ENCODE results near the gene SUCLA2. TPM values are rescaled to one million over a fixed set of nuclear protein-coding genes. Genes with fewer than 3 reads are reported as not detected.

Gene SUCLA2
- total RNA-seq (33.7 and 33.9 TPM in 2 replicates), polyA plus RNA-seq (15.9 and 16.8 TPM in 2 replicates), polyA minus RNA-seq (17.8 and 29.8 TPM in 2 replicates)
- total RNA-seq (2013), result 22.8 TPM

- intact Hi-C loops (cut with micrococcal nuclease), result loop anchor here (1.0 to 10.0 kb wide), 4 partner anchors 37 to 1946 kb away; partner anchors contain the start of genes FNDC3A and ZC3H13
- peak within 1 kb of the TSS; percentile 95 for H3K4me3 Mint-ChIP-seq
- Histone ChIP-seq H3K4me3 (ENCODE audit: control extremely low read depth in 1 of 5, extremely low read depth in 1 of 5, insufficient read depth in 1 of 5, low read depth in 2 of 5, low read length in 4 of 5) (peak within 1 kb of the TSS; percentile 72 to 89 (median 79)), H3K4me1 (ENCODE audit: control insufficient read depth in 2 of 2, insufficient read depth in 2 of 2, low read length in 2 of 2) (peaks cover 13% of the 10 kb centered on the region in 2 donors), H2AFZ (ENCODE audit: insufficient read depth, low read depth, low read length, poor library complexity, severe bottlenecking) (peak within 1 kb of the TSS; percentile 97), H3K36me3 (replicated peaks in 1 of 2; ENCODE audit: control extremely low read depth in 1 of 2, control insufficient read depth in 1 of 2, extremely low read depth in 1 of 2, insufficient read depth in 2 of 2, low read length in 1 of 2) (peaks cover 0 to 1% of the 10 kb centered on the region in 2 experiments), H3K27ac (ENCODE audit: low read length in 2 of 2) (peak within 1 kb of the TSS; percentile 43 to 82), H4K20me1 (ENCODE audit: control insufficient read depth, insufficient read depth, low read length, poor library complexity, severe bottlenecking) (peaks cover 8% of the 10 kb centered on the region), H3K79me2 (ENCODE audit: control insufficient read depth, insufficient read depth, low read length) (peaks cover 46% of the 10 kb centered on the region), H3K9me3 (ENCODE audit: control extremely low read depth in 1 of 3, control insufficient read depth in 2 of 3, insufficient read depth in 1 of 3, low read length in 2 of 3) (no peaks in the 10 kb centered on the region), H3K4me2 (replicated peaks; ENCODE audit: low read depth, low read length, poor library complexity, severe bottlenecking) (peak within 1 kb of the TSS; percentile 81), H3K27me3 (replicated peaks in 1 of 4; ENCODE audit: control extremely low read depth in 1 of 4, control insufficient read depth in 3 of 4, insufficient read depth in 4 of 4, low read length in 3 of 4) (no peaks in the 10 kb centered on the region), H3K9ac (ENCODE audit: low read length) (peak within 1 kb of the TSS; percentile 89)
- ChIA-PET POLR2A (no interaction called here), CTCF (interaction anchor here (0.6 kb wide), 1 partner anchor 1732 kb away, joined by 3 read pairs; no protein-coding TSS in a partner anchor)
- H3K27me3 Mint-ChIP-seq, result no peaks in the 10 kb centered on the region
- DNase-seq (peak; percentile 90), ATAC-seq (ENCODE audit: low read depth) (peak; percentile 100)
- H3K9me3 Mint-ChIP-seq (ENCODE audit: insufficient read depth), result no peaks in the 10 kb centered on the region
- peaks cover 30% of the 10 kb centered on the region for H3K4me1 Mint-ChIP-seq
- TF ChIP-seq, protein P1, sequence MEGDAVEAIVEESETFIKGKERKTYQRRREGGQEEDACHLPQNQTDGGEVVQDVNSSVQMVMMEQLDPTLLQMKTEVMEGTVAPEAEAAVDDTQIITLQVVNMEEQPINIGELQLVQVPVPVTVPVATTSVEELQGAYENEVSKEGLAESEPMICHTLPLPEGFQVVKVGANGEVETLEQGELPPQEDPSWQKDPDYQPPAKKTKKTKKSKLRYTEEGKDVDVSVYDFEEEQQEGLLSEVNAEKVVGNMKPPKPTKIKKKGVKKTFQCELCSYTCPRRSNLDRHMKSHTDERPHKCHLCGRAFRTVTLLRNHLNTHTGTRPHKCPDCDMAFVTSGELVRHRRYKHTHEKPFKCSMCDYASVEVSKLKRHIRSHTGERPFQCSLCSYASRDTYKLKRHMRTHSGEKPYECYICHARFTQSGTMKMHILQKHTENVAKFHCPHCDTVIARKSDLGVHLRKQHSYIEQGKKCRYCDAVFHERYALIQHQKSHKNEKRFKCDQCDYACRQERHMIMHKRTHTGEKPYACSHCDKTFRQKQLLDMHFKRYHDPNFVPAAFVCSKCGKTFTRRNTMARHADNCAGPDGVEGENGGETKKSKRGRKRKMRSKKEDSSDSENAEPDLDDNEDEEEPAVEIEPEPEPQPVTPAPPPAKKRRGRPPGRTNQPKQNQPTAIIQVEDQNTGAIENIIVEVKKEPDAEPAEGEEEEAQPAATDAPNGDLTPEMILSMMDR (IDR thresholded peaks at IDR 0.05), result no peak
- TF ChIP-seq EZH2 (IDR thresholded peaks at IDR 0.05; ENCODE audit: borderline replicate concordance, insufficient read depth, low read depth, low read length, poor library complexity, severe bottlenecking), result no peak
- 17% methylated on average over 52 of the region's 52 CpGs for WGBS (ENCODE audit: insufficient coverage)
- peak within 1 kb of the TSS; percentile 72 for H3K27ac Mint-ChIP-seq
These were observed at the start of gene SUCLA2 for GRCh38 chr13:48001114-48001881. SUCLA2 (minus strand) TSS chr13:48001273; CDS start chr13:48001269, 4 bp downstream.

DNA sequence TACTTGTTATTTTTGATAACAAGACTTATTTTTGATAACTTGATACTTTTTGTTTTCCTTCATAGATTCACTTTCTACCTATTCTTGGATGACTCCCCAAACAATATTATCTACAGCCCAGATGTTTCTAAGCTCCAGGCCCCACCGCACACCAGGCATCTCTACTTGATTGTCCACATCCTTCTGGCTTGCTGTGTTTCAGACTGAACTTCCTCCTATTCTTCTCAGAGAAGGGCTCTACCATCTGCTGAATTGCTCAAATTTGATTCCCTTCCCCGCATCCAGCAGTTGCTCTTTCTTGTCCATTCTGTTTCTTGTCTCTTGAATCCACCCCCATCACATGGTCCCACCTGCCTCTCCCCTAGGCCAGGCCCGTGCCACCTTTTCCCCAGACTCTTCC lies 49.5 kb upstream of the SUCLA2 start:
- POLR2A ChIA-PET, result no interaction called here

More for the DNA sequence above, 49.5 kb upstream of the SUCLA2 start:
- Histone ChIP-seq H3K36me3 (replicated peaks in 1 of 2; ENCODE audit: control extremely low read depth in 1 of 2, control insufficient read depth in 1 of 2, extremely low read depth in 1 of 2, insufficient read depth in 2 of 2, low read length in 1 of 2) (peaks cover 6 to 30% of the 10 kb centered on the region in 2 experiments), H3K9me3 (ENCODE audit: control extremely low read depth in 1 of 3, control insufficient read depth in 2 of 3, insufficient read depth in 1 of 3, low read length in 2 of 3) (no peaks in the 10 kb centered on the region), H3K4me1 (ENCODE audit: control insufficient read depth in 2 of 2, insufficient read depth in 2 of 2, low read length in 2 of 2) (no peaks in the 10 kb centered on the region), H3K79me2 (ENCODE audit: control insufficient read depth, insufficient read depth, low read length) (no peaks in the 10 kb centered on the region), H3K27me3 (replicated peaks in 1 of 4; ENCODE audit: control extremely low read depth in 1 of 4, control insufficient read depth in 3 of 4, insufficient read depth in 4 of 4, low read length in 3 of 4) (no peaks in the 10 kb centered on the region), H2AFZ (ENCODE audit: insufficient read depth, low read depth, low read length, poor library complexity, severe bottlenecking) (no peak overlapping the region), H3K4me3 (ENCODE audit: control extremely low read depth in 1 of 5, extremely low read depth in 1 of 5, insufficient read depth in 1 of 5, low read depth in 2 of 5, low read length in 4 of 5) (no peak overlapping the region), H4K20me1 (ENCODE audit: control insufficient read depth, insufficient read depth, low read length, poor library complexity, severe bottlenecking) (no peaks in the 10 kb centered on the region), H3K27ac (ENCODE audit: low read length in 2 of 2) (no peak overlapping the region), H3K9ac (ENCODE audit: low read length) (no peak overlapping the region), H3K4me2 (replicated peaks; ENCODE audit: low read depth, low read length, poor library complexity, severe bottlenecking) (no peak overlapping the region)
- H3K9me3 Mint-ChIP-seq (ENCODE audit: insufficient read depth), result no peaks in the 10 kb centered on the region
- CTCF ChIA-PET, result interaction anchor here (0.6 to 3.9 kb wide), 2 partner anchors 13 to 53 kb away, joined by 3 to 18 read pairs; partner anchors contain the start of gene NUDT15
- DNase-seq (no peak), ATAC-seq (ENCODE audit: low read depth) (no peak)
- H3K4me1 Mint-ChIP-seq, result no peaks in the 10 kb centered on the region
- WGBS (ENCODE audit: insufficient coverage), result 96% methylated on average over 3 of the region's 3 CpGs
- TF ChIP-seq, protein P1 (IDR thresholded peaks at IDR 0.05), result no peak
- no peak for TF ChIP-seq EZH2 (IDR thresholded peaks at IDR 0.05; ENCODE audit: borderline replicate concordance, insufficient read depth, low read depth, low read length, poor library complexity, severe bottlenecking)
- H3K4me3 Mint-ChIP-seq, result no peak overlapping the region
- no peak overlapping the region for H3K27ac Mint-ChIP-seq
- intact Hi-C loops (cut with micrococcal nuclease), result no loop called here
- H3K27me3 Mint-ChIP-seq, result no peaks in the 10 kb centered on the region
